HEK293 (cell line): ENCODE data around the gene BABAM1.

Experiments used
- CTCF ChIA-PET: fragments of 350-600 bp; formaldehyde crosslinking; extraction: SDS; loops from one replicate; lab custom pipeline; 2021; ENCODE audit warnings: antibody characterized with exemption; lab: Yijun Ruan, JAX
- POLR2A ChIA-PET: fragments of 300-600 bp; formaldehyde crosslinking; extraction: SDS; loops from one replicate; lab custom pipeline; 2020; ENCODE audit warnings: antibody characterized with exemption, inconsistent platforms; lab: Yijun Ruan, JAX
- H3K27ac ChIP-seq: fragments of 200-500 bp; sonication (Bioruptor generic); 2 replicates; pipeline ENCODE4 v1.5.1; 2014; ENCODE audit warnings: low read depth, low read length, control low read depth, inconsistent platforms; ENCODE audit errors: extremely low read depth
- H3K36me3 ChIP-seq, 2 experiments: fragments of 200-500 bp in 1 of 2; sonication (Bioruptor generic) in 1 of 2; 1 replicate in 1 of 2; 2 replicates in 1 of 2; pipeline ENCODE4 v1.5.1; 2014 to 2017; ENCODE audit warnings: inconsistent platforms in 2 of 2, low read length in 2 of 2; ENCODE audit not compliant: control insufficient read depth in 2 of 2, insufficient read depth in 1 of 2
- H3K4me1 ChIP-seq: fragments of 200-500 bp; sonication (Bioruptor generic); 2 replicates; pipeline ENCODE4 v1.5.1; 2014; ENCODE audit warnings: mild to moderate bottlenecking, low read length, inconsistent platforms; ENCODE audit not compliant: control insufficient read depth, insufficient read depth
- H3K4me3 ChIP-seq: 2 replicates; pipeline ENCODE4 v1.5.1; 2011; ENCODE audit warnings: low read depth, mild to moderate bottlenecking, control low read depth, low read length, moderate library complexity
- H3K9me3 ChIP-seq: fragments of 200-500 bp; sonication (Bioruptor generic); 2 replicates; pipeline ENCODE4 v1.5.1; 2014; ENCODE audit warnings: low read depth, low read length, inconsistent platforms; ENCODE audit not compliant: control insufficient read depth, insufficient read depth
- GLI4 ChIP-seq: fragments of 450-650 bp; formaldehyde crosslinking; IDR thresholded peaks from 2 replicates; pipeline ENCODE4 v1.5.1; 2016; ENCODE audit warnings: missing biosample characterization, missing genetic modification characterization
- GLIS2 ChIP-seq: fragments of 450-650 bp; formaldehyde crosslinking; IDR thresholded peaks from 2 replicates; pipeline ENCODE4 v1.5.1; 2016; ENCODE audit warnings: missing biosample characterization, missing genetic modification characterization
- OSR2 ChIP-seq: fragments of 450-650 bp; formaldehyde crosslinking; IDR thresholded peaks from 2 replicates; pipeline ENCODE4 v1.5.1; 2016; ENCODE audit warnings: missing biosample characterization, missing genetic modification characterization
- SP2 ChIP-seq: fragments of 450-650 bp; formaldehyde crosslinking; IDR thresholded peaks from 2 replicates; pipeline ENCODE4 v1.5.1; 2016; ENCODE audit warnings: missing biosample characterization, missing genetic modification characterization
- SP7 ChIP-seq: fragments of 450-650 bp; formaldehyde crosslinking; IDR thresholded peaks from 2 replicates; pipeline ENCODE4 v1.5.1; 2016; ENCODE audit warnings: missing biosample characterization, missing genetic modification characterization
- ZBTB21 ChIP-seq: fragments of 450-650 bp; formaldehyde crosslinking; IDR thresholded peaks from 2 replicates; pipeline ENCODE4 v1.5.1; 2017; ENCODE audit warnings: missing biosample characterization, missing genetic modification characterization
- ZBTB48 ChIP-seq: fragments of 450-650 bp; formaldehyde crosslinking; IDR thresholded peaks from 2 replicates; pipeline ENCODE4 v1.5.1; 2016; ENCODE audit warnings: missing biosample characterization, missing genetic modification characterization
- ZFHX2 ChIP-seq: fragments of 450-650 bp; formaldehyde crosslinking; conservative IDR thresholded peaks from 2 replicates; pipeline ENCODE4 v1.5.1; 2016; ENCODE audit warnings: missing biosample characterization, missing genetic modification characterization
- ZNF146 ChIP-seq: fragments of 450-650 bp; formaldehyde crosslinking; IDR thresholded peaks from 2 replicates; pipeline ENCODE4 v1.5.1; 2016; ENCODE audit warnings: missing biosample characterization, missing genetic modification characterization
- ZNF423 ChIP-seq: fragments of 450-650 bp; formaldehyde crosslinking; IDR thresholded peaks from 2 replicates; pipeline ENCODE4 v1.5.1; 2016; ENCODE audit warnings: missing biosample characterization, missing genetic modification characterization
- ZNF426 ChIP-seq: fragments of 450-650 bp; formaldehyde crosslinking; IDR thresholded peaks from 2 replicates; pipeline ENCODE4 v1.5.1; 2017; ENCODE audit warnings: missing biosample characterization, missing genetic modification characterization, mild to moderate bottlenecking, inconsistent platforms, moderate library complexity
- ZNF433 ChIP-seq: fragments of 450-650 bp; formaldehyde crosslinking; IDR thresholded peaks from 2 replicates; pipeline ENCODE4 v1.5.1; 2016; ENCODE audit warnings: missing biosample characterization, missing genetic modification characterization, low read depth
- ZNF48 ChIP-seq: fragments of 450-650 bp; formaldehyde crosslinking; IDR thresholded peaks from 2 replicates; pipeline ENCODE4 v1.5.1; 2016; ENCODE audit warnings: missing biosample characterization, missing genetic modification characterization
- ZNF571 ChIP-seq: fragments of 450-650 bp; formaldehyde crosslinking; IDR thresholded peaks from 2 replicates; pipeline ENCODE4 v1.5.0; 2017; ENCODE audit warnings: missing biosample characterization, missing genetic modification characterization
- ZNF596 ChIP-seq: fragments of 450-650 bp; IDR thresholded peaks from 2 replicates; pipeline ENCODE4 v1.5.0; 2018; ENCODE audit warnings: missing biosample characterization, mild to moderate bottlenecking, missing genetic modification characterization, moderate library complexity
- ZNF629 ChIP-seq: fragments of 450-650 bp; formaldehyde crosslinking; IDR thresholded peaks from 2 replicates; pipeline ENCODE4 v1.5.1; 2017; ENCODE audit warnings: missing biosample characterization, missing genetic modification characterization
- ZNF658 ChIP-seq: fragments of 450-650 bp; formaldehyde crosslinking; IDR thresholded peaks from 2 replicates; pipeline ENCODE4; 2016; ENCODE audit warnings: missing biosample characterization, missing genetic modification characterization
- ZNF664 ChIP-seq: fragments of 450-650 bp; formaldehyde crosslinking; IDR thresholded peaks from 2 replicates; pipeline ENCODE4 v1.5.1; 2016; ENCODE audit warnings: missing biosample characterization, missing genetic modification characterization
- ZNF677 ChIP-seq: fragments of 450-650 bp; IDR thresholded peaks from 2 replicates; pipeline ENCODE4 v1.5.0; 2018; ENCODE audit warnings: missing biosample characterization, mild to moderate bottlenecking, missing genetic modification characterization, moderate library complexity
- ZNF843 ChIP-seq: fragments of 450-650 bp; formaldehyde crosslinking; IDR thresholded peaks from 2 replicates; pipeline ENCODE4 v1.5.1; 2016; ENCODE audit warnings: missing biosample characterization, missing genetic modification characterization
- TF ChIP-seq, protein P1 (sequence below): fragments of 450-650 bp; formaldehyde crosslinking; IDR thresholded peaks from 2 replicates; pipeline ENCODE4 v1.5.1; 2016; ENCODE audit warnings: missing biosample characterization, missing genetic modification characterization
- TF ChIP-seq, protein P2 (sequence below): fragments of 450-650 bp; formaldehyde crosslinking; IDR thresholded peaks from 2 replicates; pipeline ENCODE4 v1.5.1; 2017; ENCODE audit warnings: missing biosample characterization, missing genetic modification characterization
- TF ChIP-seq, protein P3 (sequence below): fragments of 450-650 bp; formaldehyde crosslinking; IDR thresholded peaks from 2 replicates; pipeline ENCODE4 v1.5.1; 2016; ENCODE audit warnings: missing biosample characterization, missing genetic modification characterization
- TF ChIP-seq, protein P4 (sequence below): fragments of 450-650 bp; formaldehyde crosslinking; IDR thresholded peaks from 2 replicates; pipeline ENCODE4 v1.5.1; 2017; ENCODE audit warnings: missing biosample characterization, missing genetic modification characterization
- TF ChIP-seq, protein P5 (sequence below): fragments of 450-650 bp; formaldehyde crosslinking; IDR thresholded peaks from 2 replicates; pipeline ENCODE4 v1.5.1; 2017; ENCODE audit warnings: missing biosample characterization, missing genetic modification characterization
- TF ChIP-seq, protein P6 (sequence below): fragments of 450-650 bp; formaldehyde crosslinking; IDR thresholded peaks from 2 replicates; pipeline ENCODE4 v1.5.1; 2016; ENCODE audit warnings: missing biosample characterization, missing genetic modification characterization

The BABAM1 gene

DNA sequence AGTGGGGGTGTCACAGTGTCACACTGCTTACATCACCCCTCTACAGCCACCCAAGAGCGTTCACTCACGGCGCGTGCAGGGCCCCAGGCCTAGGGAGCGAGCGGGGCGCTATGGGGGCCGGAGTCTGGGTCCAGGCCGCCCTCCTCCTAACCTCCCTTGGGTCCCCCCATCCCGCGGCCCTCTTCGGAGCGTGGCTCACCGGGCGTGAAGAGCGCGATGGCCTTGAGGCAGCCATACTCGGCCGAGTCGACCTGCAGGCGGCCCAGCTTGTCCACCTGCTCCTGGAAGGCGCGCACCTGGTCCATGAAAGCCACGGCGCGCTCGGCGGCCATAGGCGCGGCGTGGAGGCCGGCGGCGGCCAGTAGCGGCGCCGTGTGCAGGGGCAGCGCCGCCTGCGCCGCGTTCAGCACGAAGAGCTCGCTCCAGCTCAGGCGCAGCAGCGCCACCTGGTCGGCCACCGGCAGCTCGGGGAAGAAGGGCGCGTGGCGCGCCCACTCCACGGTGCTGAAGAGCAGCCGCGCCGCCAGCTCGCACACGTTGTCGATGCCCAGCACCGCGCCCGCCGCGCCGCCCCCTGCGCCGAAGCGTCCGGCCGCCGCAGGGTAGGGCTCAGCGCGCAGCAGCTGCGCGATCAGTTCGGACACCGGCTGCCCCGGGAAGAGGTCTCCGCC is 31.8 kb upstream of the BABAM1 start (continued):
- TF ChIP-seq ZNF423 (tag by site-specific recombination): no peak
- TF ChIP-seq, protein P1, sequence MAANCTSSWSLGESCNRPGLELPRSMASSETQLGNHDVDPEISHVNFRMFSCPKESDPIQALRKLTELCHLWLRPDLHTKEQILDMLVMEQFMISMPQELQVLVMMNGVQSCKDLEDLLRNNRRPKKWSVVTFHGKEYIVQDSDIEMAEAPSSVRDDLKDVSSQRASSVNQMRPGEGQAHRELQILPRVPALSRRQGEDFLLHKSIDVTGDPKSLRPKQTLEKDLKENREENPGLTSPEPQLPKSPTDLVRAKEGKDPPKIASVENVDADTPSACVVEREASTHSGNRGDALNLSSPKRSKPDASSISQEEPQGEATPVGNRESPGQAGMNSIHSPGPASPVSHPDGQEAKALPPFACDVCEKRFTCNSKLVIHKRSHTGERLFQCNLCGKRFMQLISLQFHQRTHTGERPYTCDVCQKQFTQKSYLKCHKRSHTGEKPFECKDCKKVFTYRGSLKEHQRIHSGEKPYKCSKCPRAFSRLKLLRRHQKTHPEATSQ (tag by site-specific recombination): no peak
- TF ChIP-seq, protein P2, sequence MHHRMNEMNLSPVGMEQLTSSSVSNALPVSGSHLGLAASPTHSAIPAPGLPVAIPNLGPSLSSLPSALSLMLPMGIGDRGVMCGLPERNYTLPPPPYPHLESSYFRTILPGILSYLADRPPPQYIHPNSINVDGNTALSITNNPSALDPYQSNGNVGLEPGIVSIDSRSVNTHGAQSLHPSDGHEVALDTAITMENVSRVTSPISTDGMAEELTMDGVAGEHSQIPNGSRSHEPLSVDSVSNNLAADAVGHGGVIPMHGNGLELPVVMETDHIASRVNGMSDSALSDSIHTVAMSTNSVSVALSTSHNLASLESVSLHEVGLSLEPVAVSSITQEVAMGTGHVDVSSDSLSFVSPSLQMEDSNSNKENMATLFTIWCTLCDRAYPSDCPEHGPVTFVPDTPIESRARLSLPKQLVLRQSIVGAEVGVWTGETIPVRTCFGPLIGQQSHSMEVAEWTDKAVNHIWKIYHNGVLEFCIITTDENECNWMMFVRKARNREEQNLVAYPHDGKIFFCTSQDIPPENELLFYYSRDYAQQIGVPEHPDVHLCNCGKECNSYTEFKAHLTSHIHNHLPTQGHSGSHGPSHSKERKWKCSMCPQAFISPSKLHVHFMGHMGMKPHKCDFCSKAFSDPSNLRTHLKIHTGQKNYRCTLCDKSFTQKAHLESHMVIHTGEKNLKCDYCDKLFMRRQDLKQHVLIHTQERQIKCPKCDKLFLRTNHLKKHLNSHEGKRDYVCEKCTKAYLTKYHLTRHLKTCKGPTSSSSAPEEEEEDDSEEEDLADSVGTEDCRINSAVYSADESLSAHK (tag by site-specific recombination): no peak
- TF ChIP-seq OSR2 (tag by site-specific recombination): peak; percentile 6; the same call in 1 of the 2 replicates
- TF ChIP-seq, protein P3, sequence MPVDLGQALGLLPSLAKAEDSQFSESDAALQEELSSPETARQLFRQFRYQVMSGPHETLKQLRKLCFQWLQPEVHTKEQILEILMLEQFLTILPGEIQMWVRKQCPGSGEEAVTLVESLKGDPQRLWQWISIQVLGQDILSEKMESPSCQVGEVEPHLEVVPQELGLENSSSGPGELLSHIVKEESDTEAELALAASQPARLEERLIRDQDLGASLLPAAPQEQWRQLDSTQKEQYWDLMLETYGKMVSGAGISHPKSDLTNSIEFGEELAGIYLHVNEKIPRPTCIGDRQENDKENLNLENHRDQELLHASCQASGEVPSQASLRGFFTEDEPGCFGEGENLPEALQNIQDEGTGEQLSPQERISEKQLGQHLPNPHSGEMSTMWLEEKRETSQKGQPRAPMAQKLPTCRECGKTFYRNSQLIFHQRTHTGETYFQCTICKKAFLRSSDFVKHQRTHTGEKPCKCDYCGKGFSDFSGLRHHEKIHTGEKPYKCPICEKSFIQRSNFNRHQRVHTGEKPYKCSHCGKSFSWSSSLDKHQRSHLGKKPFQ (tag by site-specific recombination): no peak
- peak; percentile 43; the same call in 1 of the 2 replicates for TF ChIP-seq ZNF596
- no peak for TF ChIP-seq ZNF629 (tag by site-specific recombination)
- TF ChIP-seq ZNF48 (tag by site-specific recombination): no peak
- TF ChIP-seq ZNF426 (tag by site-specific recombination): no peak

DNA sequence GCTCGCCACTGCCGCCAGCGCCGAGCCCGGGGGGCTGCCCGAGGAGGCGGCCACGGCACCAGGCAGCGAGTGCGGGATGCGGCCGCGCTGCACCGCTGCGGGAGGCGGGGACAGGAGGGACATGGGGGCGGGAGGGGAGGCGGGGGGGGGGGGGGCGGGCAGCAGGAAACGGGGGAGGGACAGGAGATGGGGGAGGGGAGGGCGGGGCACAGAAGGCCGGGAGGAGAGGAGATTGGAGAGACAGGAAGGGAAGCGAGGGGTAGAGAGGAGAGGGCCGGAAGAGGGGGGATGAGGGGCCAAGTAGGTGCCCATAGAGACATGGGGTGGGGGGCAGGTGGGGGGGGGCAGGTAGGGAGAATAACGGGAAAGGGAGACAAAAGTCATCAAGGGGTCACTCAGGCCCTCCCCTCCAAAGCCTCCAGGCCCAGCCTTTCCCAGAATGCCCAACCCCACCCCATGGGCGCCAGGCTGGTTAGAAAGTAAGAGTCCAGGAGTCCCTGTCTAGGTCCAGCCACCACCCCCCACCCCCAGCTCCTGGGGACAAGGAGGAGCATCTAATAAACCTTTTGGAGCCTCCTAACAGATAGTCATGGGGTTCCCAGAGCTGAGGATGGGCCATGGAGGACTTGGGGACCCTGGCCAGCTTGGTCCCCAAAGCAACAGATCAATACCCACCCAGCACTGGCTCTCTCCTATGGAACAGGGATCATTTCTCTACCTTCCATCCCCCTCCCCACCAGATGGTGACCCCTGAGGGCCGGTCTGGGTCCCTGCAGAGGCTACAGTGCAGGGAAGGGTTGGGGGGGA is 31.1 kb upstream of the BABAM1 start:
- CTCF ChIA-PET: interaction anchor here (0.5 to 1.6 kb wide), 5 partner anchors 15 to 167 kb away, joined by 3 to 5 read pairs (median 4); no protein-coding TSS in a partner anchor
- peaks cover 16 to 56% of the 10 kb centered on the region in 2 experiments; a peak in 2 of 3 replicates for H3K36me3 ChIP-seq
- POLR2A ChIA-PET: interaction anchor here (0.5 to 3.5 kb wide), 6 partner anchors 10 to 144 kb away, joined by 3 to 25 read pairs (median 6); partner anchors contain the start of genes BABAM1, OCEL1 and USE1
- H3K4me3 ChIP-seq: peak overlapping the region; percentile 55
- peaks cover 11% of the 10 kb centered on the region for H3K4me1 ChIP-seq
- H3K9me3 ChIP-seq: no peaks in the 10 kb centered on the region
- peak overlapping the region; percentile 69 for H3K27ac ChIP-seq
- TF ChIP-seq ZNF677: no peak
- TF ChIP-seq ZNF571 (tag by site-specific recombination): no peak
- TF ChIP-seq ZFHX2: 0 out of 2 replicates have a peak, but pooled peaks have one; percentile 4
- no peak for TF ChIP-seq ZBTB21 (tag by site-specific recombination)
- no peak for TF ChIP-seq ZNF658 (tag by site-specific recombination)
- TF ChIP-seq, protein P4, sequence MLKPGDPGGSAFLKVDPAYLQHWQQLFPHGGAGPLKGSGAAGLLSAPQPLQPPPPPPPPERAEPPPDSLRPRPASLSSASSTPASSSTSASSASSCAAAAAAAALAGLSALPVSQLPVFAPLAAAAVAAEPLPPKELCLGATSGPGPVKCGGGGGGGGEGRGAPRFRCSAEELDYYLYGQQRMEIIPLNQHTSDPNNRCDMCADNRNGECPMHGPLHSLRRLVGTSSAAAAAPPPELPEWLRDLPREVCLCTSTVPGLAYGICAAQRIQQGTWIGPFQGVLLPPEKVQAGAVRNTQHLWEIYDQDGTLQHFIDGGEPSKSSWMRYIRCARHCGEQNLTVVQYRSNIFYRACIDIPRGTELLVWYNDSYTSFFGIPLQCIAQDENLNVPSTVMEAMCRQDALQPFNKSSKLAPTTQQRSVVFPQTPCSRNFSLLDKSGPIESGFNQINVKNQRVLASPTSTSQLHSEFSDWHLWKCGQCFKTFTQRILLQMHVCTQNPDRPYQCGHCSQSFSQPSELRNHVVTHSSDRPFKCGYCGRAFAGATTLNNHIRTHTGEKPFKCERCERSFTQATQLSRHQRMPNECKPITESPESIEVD (tag by site-specific recombination): no peak
- TF ChIP-seq, protein P5, sequence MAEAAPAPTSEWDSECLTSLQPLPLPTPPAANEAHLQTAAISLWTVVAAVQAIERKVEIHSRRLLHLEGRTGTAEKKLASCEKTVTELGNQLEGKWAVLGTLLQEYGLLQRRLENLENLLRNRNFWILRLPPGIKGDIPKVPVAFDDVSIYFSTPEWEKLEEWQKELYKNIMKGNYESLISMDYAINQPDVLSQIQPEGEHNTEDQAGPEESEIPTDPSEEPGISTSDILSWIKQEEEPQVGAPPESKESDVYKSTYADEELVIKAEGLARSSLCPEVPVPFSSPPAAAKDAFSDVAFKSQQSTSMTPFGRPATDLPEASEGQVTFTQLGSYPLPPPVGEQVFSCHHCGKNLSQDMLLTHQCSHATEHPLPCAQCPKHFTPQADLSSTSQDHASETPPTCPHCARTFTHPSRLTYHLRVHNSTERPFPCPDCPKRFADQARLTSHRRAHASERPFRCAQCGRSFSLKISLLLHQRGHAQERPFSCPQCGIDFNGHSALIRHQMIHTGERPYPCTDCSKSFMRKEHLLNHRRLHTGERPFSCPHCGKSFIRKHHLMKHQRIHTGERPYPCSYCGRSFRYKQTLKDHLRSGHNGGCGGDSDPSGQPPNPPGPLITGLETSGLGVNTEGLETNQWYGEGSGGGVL (tag by site-specific recombination): peak; percentile 29; the same call in 1 of the 2 replicates
- TF ChIP-seq, protein P6, sequence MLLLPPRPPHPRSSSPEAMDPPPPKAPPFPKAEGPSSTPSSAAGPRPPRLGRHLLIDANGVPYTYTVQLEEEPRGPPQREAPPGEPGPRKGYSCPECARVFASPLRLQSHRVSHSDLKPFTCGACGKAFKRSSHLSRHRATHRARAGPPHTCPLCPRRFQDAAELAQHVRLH (tag by site-specific recombination): no peak
- TF ChIP-seq SP2 (tag by site-specific recombination): peak; percentile 25; the same call in 1 of the 2 replicates
- no peak for TF ChIP-seq ZNF843 (tag by site-specific recombination)
- no peak for TF ChIP-seq ZNF664 (tag by site-specific recombination)
- no peak for TF ChIP-seq SP7
- no peak for TF ChIP-seq ZNF146 (tag by site-specific recombination)
- no peak for TF ChIP-seq ZBTB48 (tag by site-specific recombination)
- peak; percentile 24; the same call in 1 of the 2 replicates for TF ChIP-seq GLIS2 (tag by site-specific recombination)
- no peak for TF ChIP-seq ZNF433 (tag by site-specific recombination)
- no peak for TF ChIP-seq GLI4
